OCI-LY7 (cell line): ENCODE measurements around the gene TBX15. TPM values are rescaled to one million over a fixed set of nuclear protein-coding genes. Genes with fewer than 3 reads are reported as not detected.

ENCODE experiments used
- BruUV-seq: library from RNA; stranded (reverse); fragments of 400-500 nt; replicated peaks from 2 replicates; lab custom pipeline; 2021; lab: Mats Ljungman, UMichigan
- CTCF ChIA-PET: fragments of 300-600 bp; sonication (Branson Sonifier 250); formaldehyde crosslinking; loops from one replicate; lab custom pipeline; 2022; ENCODE audit warnings: antibody characterized with exemption; ENCODE audit not compliant: unreplicated experiment; lab: Charles Lee
- POLR2A ChIA-PET: fragments of 300-600 bp; sonication (Branson Sonifier 250); formaldehyde crosslinking; loops from one replicate; lab custom pipeline; 2022; ENCODE audit warnings: antibody characterized with exemption; lab: Charles Lee
- DNase-seq: peaks from one replicate; pipeline ENCODE4 v3.0.0-alpha.2; 2015; ENCODE audit warnings: low spot score
- H2AFZ ChIP-seq: fragments of 200-600 bp; sonication (generic), shearing (Covaris generic); 2 replicates; pipeline ENCODE4 v1.6.1; 2014; ENCODE audit warnings: mild to moderate bottlenecking, antibody characterized with exemption, low read length, moderate library complexity
- H3K27ac ChIP-seq: fragments of 200-600 bp; sonication (generic); 2 replicates; pipeline ENCODE4 v1.5.1; 2014; ENCODE audit warnings: mixed run types, low read depth, mild to moderate bottlenecking, moderate library complexity, low read length, inconsistent platforms; ENCODE audit not compliant: poor library complexity, severe bottlenecking
- H3K36me3 ChIP-seq: fragments of 200-600 bp; sonication (generic); 2 replicates; pipeline ENCODE4 v1.6.1; 2014; ENCODE audit warnings: mild to moderate bottlenecking, antibody characterized with exemption, low read length, moderate library complexity, mixed read lengths; ENCODE audit not compliant: insufficient read depth
- H3K4me1 ChIP-seq: fragments of 200-600 bp; sonication (generic); 2 replicates; pipeline ENCODE4 v1.5.1; 2014; ENCODE audit warnings: mild to moderate bottlenecking, low read length; ENCODE audit not compliant: insufficient read depth, poor library complexity, severe bottlenecking
- H3K4me2 ChIP-seq: fragments of 200-600 bp; sonication (generic); 2 replicates; pipeline ENCODE4 v1.6.1; 2014; ENCODE audit warnings: mild to moderate bottlenecking, low read length
- H3K4me3 ChIP-seq: fragments of 200-600 bp; sonication (generic); 2 replicates; pipeline ENCODE4 v1.5.1; 2014; ENCODE audit warnings: mild to moderate bottlenecking, low read depth, low read length; ENCODE audit not compliant: poor library complexity, severe bottlenecking
- H3K79me2 ChIP-seq: fragments of 200-600 bp; sonication (generic); 2 replicates; pipeline ENCODE4 v1.6.1; 2016; ENCODE audit warnings: low read depth, mild to moderate bottlenecking, low read length, moderate library complexity, mixed read lengths; ENCODE audit not compliant: insufficient read depth
- H3K9me2 ChIP-seq: fragments of 200-600 bp; sonication (generic); 2 replicates; pipeline ENCODE4 v1.6.1; 2016; ENCODE audit warnings: mild to moderate bottlenecking, low read length, mixed read lengths; ENCODE audit not compliant: insufficient read depth
- H3K9me3 ChIP-seq: fragments of 200-600 bp; sonication (generic); 2 replicates; pipeline ENCODE4 v1.6.1; 2014; ENCODE audit warnings: mild to moderate bottlenecking, mixed run types, low read length, mixed read lengths
- H4K20me1 ChIP-seq: fragments of 200-600 bp; sonication (generic); 2 replicates; pipeline ENCODE4 v1.6.1; 2014; ENCODE audit warnings: mild to moderate bottlenecking, antibody characterized with exemption, low read length, moderate library complexity, mixed read lengths; ENCODE audit not compliant: insufficient read depth
- EZH2phosphoT487 ChIP-seq: fragments of 200-600 bp; sonication (generic); IDR thresholded peaks from 2 replicates; pipeline ENCODE4 v1.6.1; 2018; ENCODE audit warnings: low read depth, borderline replicate concordance, mild to moderate bottlenecking, mixed run types, antibody characterized with exemption, low read length, moderate library complexity, mixed read lengths
- intact Hi-C: fragments of 100-400 bp; cut with micrococcal nuclease; formaldehyde crosslinking; loops from one replicate; pipeline ENCODE4 v1.10.0; 2022; ENCODE audit not compliant: unreplicated experiment
- total RNA-seq, 2 experiments: library from RNA; depleted of rRNA in 1 of 2; stranded (reverse); fragments of >200 nt in 1 of 2; shearing (Covaris generic) in 1 of 2; gene quantifications; 2 replicates each; pipeline ENCODE4 v1.2.3, GENCODE V29; 2014 to 2022
- TF ChIP-seq, protein P1 (sequence below): fragments of 200-600 bp; sonication (generic); conservative IDR thresholded peaks from 2 replicates; pipeline ENCODE4 v1.5.1; 2014; ENCODE audit warnings: mild to moderate bottlenecking, antibody characterized with exemption, low read length, moderate library complexity, mixed read lengths

TBX15 gene
- total RNA-seq, 2 experiments from 2014 or later, result 0.22 TPM; not detected in 1

DNA sequence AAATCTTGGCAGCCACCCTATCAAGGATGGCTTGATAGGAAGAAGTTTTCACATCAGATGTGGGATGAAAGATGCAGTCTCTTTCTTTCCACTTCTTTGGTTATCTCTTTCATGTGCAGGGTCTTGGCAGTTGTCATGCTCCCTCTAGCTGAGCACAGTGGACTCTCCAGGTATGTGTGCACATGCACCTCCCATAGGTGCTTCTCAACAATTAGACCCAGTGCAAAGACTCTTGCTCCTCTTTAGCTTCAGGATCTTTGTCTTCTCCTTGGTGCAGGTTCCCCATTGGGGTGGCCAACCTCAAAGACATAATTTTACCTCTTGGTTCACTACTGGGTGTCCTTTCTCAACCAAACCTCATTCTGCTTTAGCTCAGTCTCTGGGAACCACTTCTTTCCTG lies 80.7 kb downstream of the TBX15 start:
- BruUV-seq, result no TSS peak
- Histone ChIP-seq H3K36me3 (no peaks in the 10 kb centered on the region), H3K27ac (no peak overlapping the region), H2AFZ (no peak overlapping the region), H3K9me3 (no peaks in the 10 kb centered on the region), H3K4me3 (no peak overlapping the region), H4K20me1 (no peaks in the 10 kb centered on the region), H3K4me2 (no peak overlapping the region), H3K9me2 (no peaks in the 10 kb centered on the region), H3K79me2 (no peaks in the 10 kb centered on the region), H3K4me1 (no peaks in the 10 kb centered on the region)
- ChIA-PET POLR2A (no interaction called here), CTCF (interaction anchor here (0.6 kb wide), 1 partner anchor 25 kb away, joined by 3 read pairs; no protein-coding TSS in a partner anchor)
- no peak for TF ChIP-seq EZH2phosphoT487
- TF ChIP-seq, protein P1, sequence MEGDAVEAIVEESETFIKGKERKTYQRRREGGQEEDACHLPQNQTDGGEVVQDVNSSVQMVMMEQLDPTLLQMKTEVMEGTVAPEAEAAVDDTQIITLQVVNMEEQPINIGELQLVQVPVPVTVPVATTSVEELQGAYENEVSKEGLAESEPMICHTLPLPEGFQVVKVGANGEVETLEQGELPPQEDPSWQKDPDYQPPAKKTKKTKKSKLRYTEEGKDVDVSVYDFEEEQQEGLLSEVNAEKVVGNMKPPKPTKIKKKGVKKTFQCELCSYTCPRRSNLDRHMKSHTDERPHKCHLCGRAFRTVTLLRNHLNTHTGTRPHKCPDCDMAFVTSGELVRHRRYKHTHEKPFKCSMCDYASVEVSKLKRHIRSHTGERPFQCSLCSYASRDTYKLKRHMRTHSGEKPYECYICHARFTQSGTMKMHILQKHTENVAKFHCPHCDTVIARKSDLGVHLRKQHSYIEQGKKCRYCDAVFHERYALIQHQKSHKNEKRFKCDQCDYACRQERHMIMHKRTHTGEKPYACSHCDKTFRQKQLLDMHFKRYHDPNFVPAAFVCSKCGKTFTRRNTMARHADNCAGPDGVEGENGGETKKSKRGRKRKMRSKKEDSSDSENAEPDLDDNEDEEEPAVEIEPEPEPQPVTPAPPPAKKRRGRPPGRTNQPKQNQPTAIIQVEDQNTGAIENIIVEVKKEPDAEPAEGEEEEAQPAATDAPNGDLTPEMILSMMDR, result no peak
- intact Hi-C loops, result no loop called here
- no peak for DNase-seq

DNA sequence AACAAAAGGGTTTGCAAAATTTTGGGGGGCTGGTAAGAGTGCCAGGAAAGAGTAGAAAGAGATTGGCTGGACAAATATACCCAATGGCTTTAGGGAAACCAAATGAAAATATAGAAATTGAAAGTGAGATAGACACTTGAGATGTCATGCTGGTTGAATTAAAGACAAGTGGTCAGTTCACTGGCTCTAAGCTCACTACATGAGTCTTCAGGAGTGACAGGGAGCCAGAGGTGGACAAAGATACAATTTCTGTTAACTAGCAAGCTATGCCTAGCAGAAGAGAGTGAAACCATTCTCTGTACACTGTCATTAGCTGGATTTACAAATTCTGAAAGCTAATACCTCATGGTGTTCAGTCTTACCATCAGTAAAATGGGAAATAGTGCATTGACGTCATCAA lies 82.5 kb downstream of the TBX15 start:
- TF ChIP-seq, protein P1, result no peak
- TF ChIP-seq EZH2phosphoT487, result no peak
- no peak overlapping the region for H3K27ac ChIP-seq
- no peaks in the 10 kb centered on the region for H3K36me3 ChIP-seq
- no peaks in the 10 kb centered on the region for H3K9me2 ChIP-seq
- ChIA-PET CTCF (no interaction called here), POLR2A (no interaction called here)
- H3K79me2 ChIP-seq, result no peaks in the 10 kb centered on the region
- H4K20me1 ChIP-seq, result no peaks in the 10 kb centered on the region
- BruUV-seq, result no TSS peak
- no peak overlapping the region for H3K4me3 ChIP-seq
- H3K4me1 ChIP-seq, result no peaks in the 10 kb centered on the region
- no peak for DNase-seq
- intact Hi-C loops, result no loop called here
- no peak overlapping the region for H2AFZ ChIP-seq
- no peak overlapping the region for H3K4me2 ChIP-seq
- H3K9me3 ChIP-seq, result no peaks in the 10 kb centered on the region

DNA sequence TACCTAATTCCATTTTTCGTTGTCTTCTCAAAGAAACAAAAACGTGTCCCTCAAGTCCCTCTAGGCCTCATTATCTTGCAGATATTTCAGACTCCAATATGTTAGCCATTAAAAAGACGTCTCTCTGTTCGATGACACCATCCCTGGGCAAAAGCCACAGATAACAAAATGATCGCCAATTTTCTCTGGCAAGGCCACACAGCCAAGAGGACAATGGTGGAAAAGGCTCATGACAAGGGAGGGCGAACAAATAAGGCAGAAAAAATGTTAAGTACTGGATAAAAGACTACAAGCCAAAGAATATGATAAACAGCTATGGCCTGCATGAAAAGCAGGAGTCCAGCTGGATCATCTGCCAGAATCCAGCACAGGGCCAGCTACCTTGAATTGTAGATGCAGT lies 82.9 kb downstream of the TBX15 start:
- H3K4me3 ChIP-seq, result no peak overlapping the region
- no peak for TF ChIP-seq EZH2phosphoT487
- TF ChIP-seq, protein P1, result no peak
- intact Hi-C loops, result no loop called here
- no peaks in the 10 kb centered on the region for H4K20me1 ChIP-seq
- ChIA-PET POLR2A (no interaction called here), CTCF (no interaction called here)
- DNase-seq, result no peak
- no peaks in the 10 kb centered on the region for H3K4me1 ChIP-seq
- BruUV-seq, result no TSS peak
- no peaks in the 10 kb centered on the region for H3K36me3 ChIP-seq
- no peak overlapping the region for H3K27ac ChIP-seq
- H3K9me2 ChIP-seq, result no peaks in the 10 kb centered on the region
- H3K4me2 ChIP-seq, result no peak overlapping the region
- no peaks in the 10 kb centered on the region for H3K9me3 ChIP-seq
- no peak overlapping the region for H2AFZ ChIP-seq
- H3K79me2 ChIP-seq, result no peaks in the 10 kb centered on the region
